GM18520 (cell line): ENCODE measurements around the gene ITM2C.

Experiments
- ATAC-seq: cut with Tn5 transposase; IDR thresholded peaks from one replicate; pipeline ENCODE4 v1.9.1; 2021; ENCODE audit not compliant: unreplicated experiment

ITM2C gene

GRCh38 chr2:230864605-230865306 is at the start of gene ITM2C:
Gene ITM2C (plus strand): TSS chr2:230864942. CDS start chr2:230865026, 84 bp downstream.
- ATAC-seq = peak; percentile 60

- no peak for ATAC-seq
These were observed 49.7 kb upstream of the ITM2C start for GRCh38 chr2:230815088-230815487.

- ATAC-seq = no peak
These were observed 48.0 kb upstream of the ITM2C start for GRCh38 chr2:230816735-230817134.

- no peak for ATAC-seq
These were observed 45.3 kb upstream of the ITM2C start for GRCh38 chr2:230819433-230819832.

- no peak for ATAC-seq
These were observed 43.3 kb upstream of the ITM2C start for GRCh38 chr2:230821261-230821990.

- no peak for ATAC-seq
These were observed 42.7 kb upstream of the ITM2C start for GRCh38 chr2:230821991-230822520.

- no peak for ATAC-seq
These were observed 41.3 kb upstream of the ITM2C start for GRCh38 chr2:230823264-230823964.

- peak; percentile 52 for ATAC-seq
These were observed 40.2 kb upstream of the ITM2C start for GRCh38 chr2:230824406-230824978.

GRCh38 chr2:230825354-230825753 is 39.4 kb upstream of the ITM2C start:
- ATAC-seq = no peak

- ATAC-seq = no peak
These were observed 36.9 kb upstream of the ITM2C start for GRCh38 chr2:230827774-230828271.

GRCh38 chr2:230828272-230828961 is 36.3 kb upstream of the ITM2C start:
- no peak for ATAC-seq

GRCh38 chr2:230829293-230829692 is 35.4 kb upstream of the ITM2C start:
- ATAC-seq = no peak

GRCh38 chr2:230829959-230830358 is 34.8 kb upstream of the ITM2C start:
- ATAC-seq = no peak

- no peak for ATAC-seq
These were observed 34.3 kb upstream of the ITM2C start for GRCh38 chr2:230830428-230830827.

- no peak for ATAC-seq
These were observed 24.4 kb upstream of the ITM2C start for GRCh38 chr2:230840301-230840700.

- ATAC-seq = no peak
These were observed 22.3 kb upstream of the ITM2C start for GRCh38 chr2:230842473-230842872.

GRCh38 chr2:230843132-230843531 is 21.6 kb upstream of the ITM2C start:
- no peak for ATAC-seq

GRCh38 chr2:230846360-230846759 is 18.4 kb upstream of the ITM2C start:
- no peak for ATAC-seq

GRCh38 chr2:230847883-230848388 is 16.8 kb upstream of the ITM2C start:
- peak; percentile 82 for ATAC-seq

GRCh38 chr2:230849633-230850357 is 14.9 kb upstream of the ITM2C start:
- ATAC-seq = no peak
